Mesenchymal stem cell (in vitro differentiated cells and primary cell): Measurements from ENCODE around the gene LURAP1L.

Source experiments
- DNase-seq: peaks from one replicate; pipeline ENCODE4 v3.0.0-alpha.2; 2013
- H2AFZ ChIP-seq: one replicate; pipeline ENCODE4 v1.6.1; 2013; ENCODE audit warnings: low read depth, mild to moderate bottlenecking, control low read depth, inconsistent platforms, low read length, moderate library complexity
- H2AK5ac ChIP-seq: 2 replicates; pipeline ENCODE4 v1.6.1; 2013; ENCODE audit warnings: low read length, moderate library complexity, mild to moderate bottlenecking, inconsistent platforms; ENCODE audit not compliant: severe bottlenecking
- H2BK120ac ChIP-seq: one replicate; pipeline ENCODE4 v1.6.1; 2013; ENCODE audit warnings: low read depth, mild to moderate bottlenecking, inconsistent platforms, low read length, moderate library complexity
- H2BK12ac ChIP-seq, 2 experiments: one replicate each; pipeline ENCODE4 v1.6.1; 2013; ENCODE audit warnings: inconsistent platforms in 2 of 2, low read length in 2 of 2, mild to moderate bottlenecking in 2 of 2, moderate library complexity in 2 of 2, control low read depth in 1 of 2
- H2BK15ac ChIP-seq: one replicate; pipeline ENCODE4 v1.6.1; 2013; ENCODE audit warnings: mild to moderate bottlenecking, low read depth, inconsistent platforms; ENCODE audit not compliant: poor library complexity, severe bottlenecking
- H2BK5ac ChIP-seq: 2 replicates; pipeline ENCODE4 v1.6.1; 2013; ENCODE audit warnings: low read depth, mild to moderate bottlenecking, low read length, control low read depth, inconsistent platforms; ENCODE audit not compliant: poor library complexity, severe bottlenecking
- H3K14ac ChIP-seq, 2 experiments: one replicate each; pipeline ENCODE4 v1.6.1; 2013; ENCODE audit warnings: inconsistent platforms in 2 of 2, low read length in 2 of 2, control low read depth in 1 of 2, mild to moderate bottlenecking in 1 of 2, moderate library complexity in 1 of 2
- H3K18ac ChIP-seq, 2 experiments: one replicate each; pipeline ENCODE4 v1.6.1; 2013; ENCODE audit warnings: inconsistent platforms in 2 of 2, low read length in 2 of 2, control low read depth in 1 of 2, low read depth in 1 of 2, mild to moderate bottlenecking in 1 of 2
- H3K23ac ChIP-seq, 2 experiments: one replicate each; pipeline ENCODE4 v1.6.1; 2013; ENCODE audit warnings: inconsistent platforms in 2 of 2, low read length in 2 of 2, mild to moderate bottlenecking in 2 of 2, moderate library complexity in 2 of 2, control low read depth in 1 of 2
- H3K27ac ChIP-seq: 2 replicates; pipeline ENCODE4 v1.5.1; 2013; ENCODE audit warnings: mild to moderate bottlenecking, moderate library complexity, low read length, control low read depth, inconsistent platforms; ENCODE audit not compliant: poor library complexity, severe bottlenecking
- H3K27me3 ChIP-seq, 2 experiments: 2 replicates each; pipeline versions ENCODE4 v1.6.1 to v1.7.0; 2013; ENCODE audit warnings: low read length in 2 of 2, mild to moderate bottlenecking in 2 of 2, moderate library complexity in 2 of 2, control low read depth in 1 of 2, inconsistent platforms in 1 of 2; ENCODE audit not compliant: control insufficient read depth in 1 of 2, insufficient read depth in 1 of 2
- H3K36me3 ChIP-seq, 2 experiments: 2 replicates each; pipeline versions ENCODE4 v1.6.1 to v1.7.0; 2013; ENCODE audit warnings: low read length in 2 of 2, control low read depth in 1 of 2, inconsistent platforms in 1 of 2, low read depth in 1 of 2, mild to moderate bottlenecking in 1 of 2; ENCODE audit not compliant: insufficient read depth in 2 of 2, control insufficient read depth in 1 of 2
- H3K4ac ChIP-seq, 2 experiments: one replicate each; pipeline ENCODE4 v1.6.1; 2013; ENCODE audit warnings: inconsistent platforms in 2 of 2, low read length in 2 of 2, mild to moderate bottlenecking in 2 of 2, moderate library complexity in 2 of 2, control low read depth in 1 of 2, low read depth in 1 of 2
- H3K4me1 ChIP-seq: 2 replicates; pipeline ENCODE4 v1.6.1; 2013; ENCODE audit warnings: low read depth, low read length, control low read depth; ENCODE audit not compliant: control insufficient read depth, insufficient read depth
- H3K4me2 ChIP-seq: 2 replicates; pipeline ENCODE4 v1.6.1; 2013; ENCODE audit warnings: low read length, mild to moderate bottlenecking, inconsistent platforms; ENCODE audit not compliant: poor library complexity, severe bottlenecking
- H3K4me3 ChIP-seq, 2 experiments: 2 replicates each; pipeline versions ENCODE4 v1.5.1 to v1.7.0; 2013; ENCODE audit warnings: low read length in 2 of 2, mild to moderate bottlenecking in 2 of 2, control low read depth in 1 of 2, low read depth in 1 of 2; ENCODE audit not compliant: insufficient read depth in 1 of 2
- H3K79me1 ChIP-seq: replicated peaks from 2 replicates; pipeline ENCODE4 v1.6.1; 2013; ENCODE audit warnings: mild to moderate bottlenecking, control low read depth, low read length, inconsistent platforms; ENCODE audit not compliant: poor library complexity, severe bottlenecking
- H3K9ac ChIP-seq: 2 replicates; pipeline ENCODE4 v1.7.0; 2013; ENCODE audit warnings: mild to moderate bottlenecking, low read length, moderate library complexity
- H3K9me3 ChIP-seq: 2 replicates; pipeline ENCODE4 v1.7.0; 2013; ENCODE audit warnings: mild to moderate bottlenecking, low read length; ENCODE audit not compliant: control insufficient read depth
- H4K8ac ChIP-seq: one replicate; pipeline ENCODE4 v1.6.1; 2013; ENCODE audit warnings: inconsistent platforms, mild to moderate bottlenecking, low read length, moderate library complexity
- H4K91ac ChIP-seq: one replicate; pipeline ENCODE4 v1.6.1; 2013; ENCODE audit warnings: mild to moderate bottlenecking, low read length, inconsistent platforms
- WGBS: methylation state at CpG from one replicate; pipeline ENCODE4 v1.1.7; 2013; ENCODE audit warnings: mixed read lengths; 5-methylcytosine and 5-hydroxymethylcytosine counted together

The LURAP1L gene

DNA sequence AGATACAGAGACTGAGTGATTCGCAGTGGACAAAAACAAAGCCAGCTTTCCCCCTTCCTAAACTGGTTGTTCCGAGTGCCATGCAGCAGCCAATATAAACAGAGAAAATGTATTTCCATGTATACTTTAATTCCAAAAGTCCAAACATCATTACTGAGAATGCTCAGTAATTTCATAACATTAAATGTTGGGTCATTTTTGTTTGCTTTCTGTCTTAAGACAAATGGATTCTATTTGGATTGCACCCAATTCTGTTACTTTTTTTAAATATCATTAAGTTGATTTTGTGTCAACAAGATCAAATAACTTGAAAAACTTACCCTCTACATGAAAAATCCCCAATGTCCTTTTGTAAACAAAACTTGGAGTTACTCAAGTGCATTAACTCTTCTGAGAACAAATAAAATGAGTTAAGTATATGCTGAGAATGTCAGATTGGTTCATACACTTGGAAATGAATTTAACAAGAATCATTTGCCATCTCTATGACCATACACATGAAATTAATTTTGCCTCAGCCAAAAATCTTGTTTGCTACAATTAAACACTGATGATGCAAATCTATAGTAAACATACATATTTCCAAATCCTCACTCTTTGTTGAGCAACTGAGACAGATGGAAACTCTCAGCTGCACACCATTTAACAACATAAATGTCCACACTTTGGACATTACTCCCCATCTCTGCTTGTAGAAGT, 19.4 kb downstream of the LURAP1L start:
- Histone ChIP-seq H3K27me3 (no peaks in the 10 kb centered on the region), H4K91ac (no peak overlapping the region), H2AK5ac (no peak overlapping the region), H2BK12ac (no peak overlapping the region), H2BK120ac (no peak overlapping the region), H2BK15ac (no peak overlapping the region), H4K8ac (no peak overlapping the region), H3K18ac (peak overlapping the region in 1 of 2 experiments; percentile 40), H3K4me3 (no peak overlapping the region), H3K36me3 (no peaks in the 10 kb centered on the region), H3K23ac (no peak overlapping the region), H3K79me1 (peaks cover 2% of the 10 kb centered on the region), H2AFZ (no peak overlapping the region), H2BK5ac (no peak overlapping the region), H3K14ac (no peak overlapping the region), H3K4me1 (no peaks in the 10 kb centered on the region), H3K27ac (no peak overlapping the region), H3K9ac (no peak overlapping the region), H3K4me2 (no peak overlapping the region), H3K9me3 (no peaks in the 10 kb centered on the region), H3K4ac (peak overlapping the region in 1 of 2 experiments; percentile 69)
- 86% methylated on average over 1 of the region's 2 CpGs for WGBS
- peak; percentile 85 for DNase-seq

DNA sequence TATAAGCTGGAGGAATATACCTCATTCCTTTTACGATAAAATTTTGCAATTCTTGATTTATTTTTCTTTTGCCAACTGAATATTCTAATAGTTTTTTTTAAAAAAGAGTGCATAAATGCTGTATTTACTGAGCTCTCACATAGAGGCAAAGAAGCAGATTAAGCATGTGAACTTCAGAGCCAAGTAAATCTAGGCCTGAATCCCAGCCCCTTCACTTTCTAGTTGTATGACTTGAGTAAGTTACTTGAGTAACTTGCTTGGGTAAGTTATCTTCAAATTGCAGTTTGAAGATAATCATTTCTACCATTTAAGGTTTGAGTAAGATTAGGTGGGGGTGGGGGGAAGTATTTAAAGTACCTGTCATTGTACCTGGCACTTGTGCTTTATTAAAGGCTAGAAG, 21.8 kb downstream of the LURAP1L start:
- Histone ChIP-seq H2BK120ac (no peak overlapping the region), H3K9ac (no peak overlapping the region), H3K14ac (no peak overlapping the region), H2BK15ac (no peak overlapping the region), H2BK5ac (no peak overlapping the region), H4K91ac (no peak overlapping the region), H3K27ac (no peak overlapping the region), H3K79me1 (no peaks in the 10 kb centered on the region), H3K36me3 (no peaks in the 10 kb centered on the region), H3K4me3 (no peak overlapping the region), H3K23ac (no peak overlapping the region), H3K4ac (no peak overlapping the region), H2BK12ac (no peak overlapping the region), H4K8ac (no peak overlapping the region), H2AK5ac (no peak overlapping the region), H2AFZ (no peak overlapping the region), H3K4me2 (no peak overlapping the region), H3K18ac (no peak overlapping the region), H3K4me1 (no peaks in the 10 kb centered on the region), H3K9me3 (no peaks in the 10 kb centered on the region), H3K27me3 (no peaks in the 10 kb centered on the region)
- no CpG with 5 or more reads among the region's 1 CpG for WGBS
- DNase-seq: no peak

GRCh38 chr9:12797037-12797436, 22.2 kb downstream of the LURAP1L start:
- no CpG with 5 or more reads among the region's 1 CpG for WGBS
- Histone ChIP-seq H2BK5ac (no peak overlapping the region), H3K36me3 (no peaks in the 10 kb centered on the region), H2BK120ac (no peak overlapping the region), H4K8ac (no peak overlapping the region), H3K27me3 (no peaks in the 10 kb centered on the region), H2AFZ (no peak overlapping the region), H3K9me3 (no peaks in the 10 kb centered on the region), H2BK12ac (no peak overlapping the region), H3K4me2 (no peak overlapping the region), H3K27ac (no peak overlapping the region), H3K18ac (no peak overlapping the region), H3K23ac (no peak overlapping the region), H3K4me1 (no peaks in the 10 kb centered on the region), H3K4me3 (no peak overlapping the region), H4K91ac (no peak overlapping the region), H3K9ac (peak overlapping the region; percentile 56), H2AK5ac (no peak overlapping the region), H3K14ac (no peak overlapping the region), H2BK15ac (no peak overlapping the region), H3K79me1 (no peaks in the 10 kb centered on the region), H3K4ac (no peak overlapping the region)
- no peak for DNase-seq

GRCh38 chr9:12798066-12798770, 23.4 kb downstream of the LURAP1L start:
- Histone ChIP-seq H3K4me1 (no peaks in the 10 kb centered on the region), H2BK12ac (no peak overlapping the region), H3K27me3 (no peaks in the 10 kb centered on the region), H2BK120ac (no peak overlapping the region), H3K4me2 (no peak overlapping the region), H3K23ac (no peak overlapping the region), H4K91ac (no peak overlapping the region), H3K4ac (no peak overlapping the region), H3K14ac (no peak overlapping the region), H2AFZ (no peak overlapping the region), H3K79me1 (no peaks in the 10 kb centered on the region), H3K9ac (peak overlapping the region; percentile 56), H4K8ac (no peak overlapping the region), H3K27ac (no peak overlapping the region), H2BK15ac (no peak overlapping the region), H2AK5ac (no peak overlapping the region), H3K9me3 (no peaks in the 10 kb centered on the region), H3K4me3 (no peak overlapping the region), H3K36me3 (peaks cover 0 to 8% of the 10 kb centered on the region in 2 experiments), H2BK5ac (no peak overlapping the region), H3K18ac (no peak overlapping the region)
- 93% methylated on average over 1 of the region's 1 CpG for WGBS
- DNase-seq: no peak
